OCI-LY7 (cell line): Measurements from ENCODE around the gene CUX1. TPM values are rescaled to one million over a fixed set of nuclear protein-coding genes. Genes with fewer than 3 reads are reported as not detected.
A peak's percentile ranks its signal among the peaks of the same experiment; 100 is the strongest.

Source experiments
- BruUV-seq: library from RNA; stranded (reverse); fragments of 400-500 nt; replicated peaks from 2 replicates; lab custom pipeline; 2021; lab: Mats Ljungman, UMichigan
- CTCF ChIA-PET: fragments of 300-600 bp; sonication (Branson Sonifier 250); formaldehyde crosslinking; loops from one replicate; lab custom pipeline; 2022; ENCODE audit warnings: antibody characterized with exemption; ENCODE audit not compliant: unreplicated experiment; lab: Charles Lee
- POLR2A ChIA-PET: fragments of 300-600 bp; sonication (Branson Sonifier 250); formaldehyde crosslinking; loops from one replicate; lab custom pipeline; 2022; ENCODE audit warnings: antibody characterized with exemption; lab: Charles Lee
- DNase-seq: peaks from one replicate; pipeline ENCODE4 v3.0.0-alpha.2; 2015; ENCODE audit warnings: low spot score
- H2AFZ ChIP-seq: fragments of 200-600 bp; sonication (generic), shearing (Covaris generic); 2 replicates; pipeline ENCODE4 v1.6.1; 2014; ENCODE audit warnings: mild to moderate bottlenecking, antibody characterized with exemption, low read length, moderate library complexity
- H3K27ac ChIP-seq: fragments of 200-600 bp; sonication (generic); 2 replicates; pipeline ENCODE4 v1.5.1; 2014; ENCODE audit warnings: mixed run types, low read depth, mild to moderate bottlenecking, moderate library complexity, low read length, inconsistent platforms; ENCODE audit not compliant: poor library complexity, severe bottlenecking
- H3K36me3 ChIP-seq: fragments of 200-600 bp; sonication (generic); 2 replicates; pipeline ENCODE4 v1.6.1; 2014; ENCODE audit warnings: mild to moderate bottlenecking, antibody characterized with exemption, low read length, moderate library complexity, mixed read lengths; ENCODE audit not compliant: insufficient read depth
- H3K4me1 ChIP-seq: fragments of 200-600 bp; sonication (generic); 2 replicates; pipeline ENCODE4 v1.5.1; 2014; ENCODE audit warnings: mild to moderate bottlenecking, low read length; ENCODE audit not compliant: insufficient read depth, poor library complexity, severe bottlenecking
- H3K4me2 ChIP-seq: fragments of 200-600 bp; sonication (generic); 2 replicates; pipeline ENCODE4 v1.6.1; 2014; ENCODE audit warnings: mild to moderate bottlenecking, low read length
- H3K4me3 ChIP-seq: fragments of 200-600 bp; sonication (generic); 2 replicates; pipeline ENCODE4 v1.5.1; 2014; ENCODE audit warnings: mild to moderate bottlenecking, low read depth, low read length; ENCODE audit not compliant: poor library complexity, severe bottlenecking
- H3K79me2 ChIP-seq: fragments of 200-600 bp; sonication (generic); 2 replicates; pipeline ENCODE4 v1.6.1; 2016; ENCODE audit warnings: low read depth, mild to moderate bottlenecking, low read length, moderate library complexity, mixed read lengths; ENCODE audit not compliant: insufficient read depth
- H3K9me2 ChIP-seq: fragments of 200-600 bp; sonication (generic); 2 replicates; pipeline ENCODE4 v1.6.1; 2016; ENCODE audit warnings: mild to moderate bottlenecking, low read length, mixed read lengths; ENCODE audit not compliant: insufficient read depth
- H3K9me3 ChIP-seq: fragments of 200-600 bp; sonication (generic); 2 replicates; pipeline ENCODE4 v1.6.1; 2014; ENCODE audit warnings: mild to moderate bottlenecking, mixed run types, low read length, mixed read lengths
- H4K20me1 ChIP-seq: fragments of 200-600 bp; sonication (generic); 2 replicates; pipeline ENCODE4 v1.6.1; 2014; ENCODE audit warnings: mild to moderate bottlenecking, antibody characterized with exemption, low read length, moderate library complexity, mixed read lengths; ENCODE audit not compliant: insufficient read depth
- CTCF ChIP-seq: fragments of 200-600 bp; sonication (generic); conservative IDR thresholded peaks from 2 replicates; pipeline ENCODE4 v1.5.1; 2014; ENCODE audit warnings: mild to moderate bottlenecking, antibody characterized with exemption, low read length, moderate library complexity, mixed read lengths
- EZH2phosphoT487 ChIP-seq: fragments of 200-600 bp; sonication (generic); IDR thresholded peaks from 2 replicates; pipeline ENCODE4 v1.6.1; 2018; ENCODE audit warnings: low read depth, borderline replicate concordance, mild to moderate bottlenecking, mixed run types, antibody characterized with exemption, low read length, moderate library complexity, mixed read lengths
- intact Hi-C: fragments of 100-400 bp; cut with micrococcal nuclease; formaldehyde crosslinking; loops from one replicate; pipeline ENCODE4 v1.10.0; 2022; ENCODE audit not compliant: unreplicated experiment
- total RNA-seq, 2 experiments: library from RNA; depleted of rRNA in 1 of 2; stranded (reverse); fragments of >200 nt in 1 of 2; shearing (Covaris generic) in 1 of 2; gene quantifications; 2 replicates each; pipeline ENCODE4 v1.2.3, GENCODE V29; 2014 to 2022

CUX1 gene
- total RNA-seq, 2 experiments from 2014 or later, result 143 to 199 TPM

GRCh38 chr7:101862280-101863220 is 45.1 kb downstream of the CUX1 start:
- Histone ChIP-seq H2AFZ (no peak overlapping the region), H3K27ac (peak overlapping the region; percentile 97), H3K9me2 (no peaks in the 10 kb centered on the region), H4K20me1 (no peaks in the 10 kb centered on the region), H3K4me2 (peak overlapping the region; percentile 100), H3K36me3 (peaks cover 40% of the 10 kb centered on the region), H3K4me1 (peaks cover 100% of the 10 kb centered on the region), H3K9me3 (peaks cover 4% of the 10 kb centered on the region; the same call in 1 of the 2 replicates), H3K4me3 (peak overlapping the region; percentile 74), H3K79me2 (peaks cover 89% of the 10 kb centered on the region)
- TF ChIP-seq CTCF (no peak), EZH2phosphoT487 (no peak)
- ChIA-PET CTCF (interaction anchor here (1.0 kb wide), 1 partner anchor 7 kb away, joined by 4 read pairs; no protein-coding TSS in a partner anchor), POLR2A (interaction anchor here (0.6 to 6.5 kb wide), 14 partner anchors 6 to 429 kb away, joined by 3 to 65 read pairs (median 5); partner anchors contain the start of gene CUX1)
- TSS peak; percentile 46 for BruUV-seq
- intact Hi-C loops, result no loop called here
- DNase-seq, result peak; percentile 59

GRCh38 chr7:101863598-101863997 is 46.2 kb downstream of the CUX1 start:
- Histone ChIP-seq H3K4me3 (peak overlapping the region; percentile 6), H3K4me1 (peaks cover 100% of the 10 kb centered on the region), H3K4me2 (peak overlapping the region; percentile 100), H3K9me2 (no peaks in the 10 kb centered on the region), H4K20me1 (no peaks in the 10 kb centered on the region), H3K36me3 (peaks cover 39% of the 10 kb centered on the region), H3K79me2 (peaks cover 89% of the 10 kb centered on the region), H3K27ac (peak overlapping the region; percentile 97), H2AFZ (no peak overlapping the region), H3K9me3 (peaks cover 4% of the 10 kb centered on the region; the same call in 1 of the 2 replicates)
- TF ChIP-seq CTCF (no peak), EZH2phosphoT487 (no peak)
- ChIA-PET POLR2A (interaction anchor here (0.6 to 6.5 kb wide), 9 partner anchors 7 to 160 kb away, joined by 3 to 65 read pairs (median 6); partner anchors contain the start of gene CUX1), CTCF (no interaction called here)
- intact Hi-C loops, result no loop called here
- peak; percentile 48 for DNase-seq
- BruUV-seq, result no TSS peak
